NB4 (cell line): Measurements from ENCODE around the gene PLA2G2D.

Source experiments
- DNase-seq: peaks from one replicate; pipeline ENCODE4 v3.0.0; 2010; ENCODE audit warnings: low read depth
- H3K4me3 ChIP-seq: one replicate; pipeline ENCODE4 v1.5.1; 2011; ENCODE audit warnings: mild to moderate bottlenecking, low read depth, low read length, moderate library complexity
- MYC ChIP-seq: IDR thresholded peaks from 2 replicates; pipeline ENCODE4 v1.6.1; 2011; ENCODE audit warnings: low read depth, low read length
- POLR2A ChIP-seq: IDR thresholded peaks from 2 replicates; pipeline ENCODE4 v1.6.1; 2011; ENCODE audit warnings: mild to moderate bottlenecking; ENCODE audit not compliant: insufficient read length; ENCODE audit errors: extremely low read depth
- TF ChIP-seq, protein P1 (sequence below): IDR thresholded peaks from 2 replicates; pipeline ENCODE4 v1.6.1; 2011; ENCODE audit warnings: low read depth, low read length
- TF ChIP-seq, protein P2 (sequence below): IDR thresholded peaks from one replicate; pipeline ENCODE4 v1.5.1; 2012; ENCODE audit warnings: low read depth, low read length

Gene PLA2G2D

DNA sequence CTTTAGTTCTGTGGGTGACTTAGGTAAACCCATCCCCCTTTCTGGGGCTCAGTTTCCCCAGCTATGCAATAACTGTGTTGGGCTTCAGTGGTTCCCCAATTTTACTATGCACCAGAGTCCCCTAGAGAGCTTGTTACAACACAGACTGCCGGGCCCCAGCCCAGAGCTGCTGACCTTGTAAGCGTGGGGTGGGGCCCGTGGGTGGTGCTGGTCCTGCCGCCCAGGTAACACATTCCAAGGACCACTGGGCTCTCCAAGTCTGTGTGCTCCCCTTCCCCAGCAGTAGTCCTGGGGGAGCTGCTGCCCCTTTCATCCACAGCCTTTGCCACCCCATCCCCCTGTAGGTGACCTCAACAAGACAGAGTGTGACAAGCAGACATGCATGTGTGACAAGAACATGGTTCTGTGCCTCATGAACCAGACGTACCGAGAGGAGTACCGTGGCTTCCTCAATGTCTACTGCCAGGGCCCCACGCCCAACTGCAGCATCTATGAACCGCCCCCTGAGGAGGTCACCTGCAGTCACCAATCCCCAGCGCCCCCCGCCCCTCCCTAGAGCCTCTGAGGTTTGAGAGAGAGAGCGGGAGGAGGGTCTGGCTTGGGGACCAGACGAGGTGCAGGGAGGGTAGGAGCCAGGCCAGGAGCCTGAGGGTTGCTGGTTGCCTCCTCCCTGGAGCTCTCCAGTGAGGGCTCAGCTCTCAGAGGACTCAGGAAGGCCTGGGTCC is 28.7 kb upstream of the PLA2G2D start:
- TF ChIP-seq, protein P1, sequence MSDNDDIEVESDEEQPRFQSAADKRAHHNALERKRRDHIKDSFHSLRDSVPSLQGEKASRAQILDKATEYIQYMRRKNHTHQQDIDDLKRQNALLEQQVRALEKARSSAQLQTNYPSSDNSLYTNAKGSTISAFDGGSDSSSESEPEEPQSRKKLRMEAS, result no peak
- TF ChIP-seq MYC (no peak), POLR2A (no peak)
- TF ChIP-seq, protein P2, sequence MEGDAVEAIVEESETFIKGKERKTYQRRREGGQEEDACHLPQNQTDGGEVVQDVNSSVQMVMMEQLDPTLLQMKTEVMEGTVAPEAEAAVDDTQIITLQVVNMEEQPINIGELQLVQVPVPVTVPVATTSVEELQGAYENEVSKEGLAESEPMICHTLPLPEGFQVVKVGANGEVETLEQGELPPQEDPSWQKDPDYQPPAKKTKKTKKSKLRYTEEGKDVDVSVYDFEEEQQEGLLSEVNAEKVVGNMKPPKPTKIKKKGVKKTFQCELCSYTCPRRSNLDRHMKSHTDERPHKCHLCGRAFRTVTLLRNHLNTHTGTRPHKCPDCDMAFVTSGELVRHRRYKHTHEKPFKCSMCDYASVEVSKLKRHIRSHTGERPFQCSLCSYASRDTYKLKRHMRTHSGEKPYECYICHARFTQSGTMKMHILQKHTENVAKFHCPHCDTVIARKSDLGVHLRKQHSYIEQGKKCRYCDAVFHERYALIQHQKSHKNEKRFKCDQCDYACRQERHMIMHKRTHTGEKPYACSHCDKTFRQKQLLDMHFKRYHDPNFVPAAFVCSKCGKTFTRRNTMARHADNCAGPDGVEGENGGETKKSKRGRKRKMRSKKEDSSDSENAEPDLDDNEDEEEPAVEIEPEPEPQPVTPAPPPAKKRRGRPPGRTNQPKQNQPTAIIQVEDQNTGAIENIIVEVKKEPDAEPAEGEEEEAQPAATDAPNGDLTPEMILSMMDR, result no peak
- H3K4me3 ChIP-seq, result no peak overlapping the region
- DNase-seq, result no peak

DNA sequence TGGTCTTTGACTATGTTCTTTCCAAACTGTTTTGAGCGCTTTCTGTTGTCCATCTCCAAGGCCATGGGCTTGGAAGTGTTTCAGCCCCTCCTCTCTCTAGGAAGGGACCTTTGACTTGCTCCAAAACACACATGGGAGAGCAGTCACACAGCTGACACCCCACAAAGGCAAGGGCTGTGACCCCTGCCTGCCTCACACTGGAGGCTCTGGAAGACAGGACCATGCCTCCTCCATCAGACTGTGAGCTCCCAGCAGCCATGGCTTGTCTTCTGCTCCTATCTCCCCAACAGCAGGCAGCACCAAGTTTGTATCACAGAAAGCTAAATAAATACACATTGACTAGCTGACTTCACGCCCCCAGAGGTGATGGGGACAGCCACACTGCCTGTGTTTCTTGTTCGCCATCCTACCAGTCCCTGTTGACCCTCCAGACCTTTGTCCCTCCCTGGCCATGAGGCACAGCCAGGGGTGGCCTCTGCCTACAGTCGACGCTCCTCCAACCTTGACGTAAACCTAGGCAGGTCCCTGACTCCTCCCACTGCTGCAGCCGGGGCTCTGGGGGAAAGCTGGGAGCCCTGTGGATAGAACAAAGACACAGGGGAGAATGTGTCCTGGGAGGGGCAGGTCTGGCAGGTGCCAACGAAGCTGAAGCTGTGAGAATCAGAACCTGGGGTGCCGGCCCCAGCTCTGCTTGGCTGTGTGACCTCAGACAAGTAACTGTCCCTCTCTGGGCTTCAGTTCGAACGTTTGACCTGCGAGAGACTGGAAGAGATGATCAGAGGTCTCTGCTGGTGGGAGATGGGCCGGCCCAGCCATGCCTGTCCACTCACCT is 24.6 kb upstream of the PLA2G2D start:
- no peak for TF ChIP-seq POLR2A
- TF ChIP-seq MYC, result no peak
- TF ChIP-seq, protein P2, result no peak
- TF ChIP-seq, protein P1, result no peak
- no peak for DNase-seq
- H3K4me3 ChIP-seq, result no peak overlapping the region

DNA sequence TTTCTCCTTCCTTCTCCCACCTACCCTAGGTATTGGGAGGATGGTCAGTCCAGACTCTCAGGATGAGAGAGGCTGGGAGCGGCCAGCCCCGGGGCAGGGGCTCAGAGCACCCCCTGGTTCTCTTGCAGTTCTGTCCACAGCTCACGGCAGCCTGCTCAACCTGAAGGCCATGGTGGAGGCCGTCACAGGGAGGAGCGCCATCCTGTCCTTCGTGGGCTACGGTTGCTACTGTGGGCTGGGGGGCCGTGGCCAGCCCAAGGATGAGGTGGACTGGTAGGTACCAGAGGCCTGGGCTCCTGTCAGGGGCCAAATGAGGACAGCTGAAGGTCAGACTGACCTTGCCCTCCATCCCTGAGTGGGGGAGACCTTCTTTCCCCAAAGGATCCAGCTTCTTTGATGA is 24.0 kb upstream of the PLA2G2D start:
- H3K4me3 ChIP-seq, result no peak overlapping the region
- TF ChIP-seq, protein P2, result no peak
- TF ChIP-seq, protein P1, result no peak
- no peak for TF ChIP-seq MYC
- TF ChIP-seq POLR2A, result no peak

DNA sequence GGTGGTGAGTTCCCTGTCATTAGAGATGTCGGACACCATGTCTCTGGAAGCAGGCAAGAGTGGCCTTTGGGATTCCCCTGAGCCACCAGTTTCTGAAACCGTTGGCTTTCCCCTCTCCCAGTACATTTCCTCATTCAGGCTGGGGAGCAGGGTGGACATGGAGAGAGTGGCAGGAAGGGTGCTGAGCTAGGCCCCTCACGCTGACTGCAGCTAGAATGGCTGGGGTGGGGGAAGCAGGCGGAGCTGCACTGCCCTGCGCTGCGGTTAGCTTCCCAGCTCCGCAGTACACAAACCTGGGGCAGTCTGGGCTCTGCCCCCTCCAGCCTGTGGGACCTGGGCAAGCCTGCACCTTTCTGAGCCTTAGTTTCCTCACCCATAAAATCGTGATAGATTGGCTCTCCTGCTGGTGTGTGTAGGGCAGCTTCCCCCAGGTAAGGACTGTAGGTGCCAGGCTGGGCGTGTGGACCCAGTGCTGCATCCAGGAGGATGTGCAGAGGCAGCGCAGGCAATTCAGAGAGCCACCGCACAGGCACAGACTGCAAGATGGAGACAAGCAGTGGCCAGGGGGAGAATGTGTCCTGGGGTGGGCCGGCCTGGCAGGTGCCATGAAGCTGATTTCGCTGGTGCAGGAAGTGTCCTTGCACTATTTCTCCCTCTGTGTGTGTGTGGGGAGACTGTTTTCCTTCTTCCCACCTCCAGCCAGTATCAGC is 22.8 kb upstream of the PLA2G2D start:
- no peak for DNase-seq
- H3K4me3 ChIP-seq, result no peak overlapping the region
- TF ChIP-seq, protein P2, result no peak
- TF ChIP-seq MYC, result no peak
- TF ChIP-seq POLR2A, result no peak
- TF ChIP-seq, protein P1, result no peak

More for the DNA sequence above, 24.0 kb upstream of the PLA2G2D start:
- no peak for DNase-seq

DNA sequence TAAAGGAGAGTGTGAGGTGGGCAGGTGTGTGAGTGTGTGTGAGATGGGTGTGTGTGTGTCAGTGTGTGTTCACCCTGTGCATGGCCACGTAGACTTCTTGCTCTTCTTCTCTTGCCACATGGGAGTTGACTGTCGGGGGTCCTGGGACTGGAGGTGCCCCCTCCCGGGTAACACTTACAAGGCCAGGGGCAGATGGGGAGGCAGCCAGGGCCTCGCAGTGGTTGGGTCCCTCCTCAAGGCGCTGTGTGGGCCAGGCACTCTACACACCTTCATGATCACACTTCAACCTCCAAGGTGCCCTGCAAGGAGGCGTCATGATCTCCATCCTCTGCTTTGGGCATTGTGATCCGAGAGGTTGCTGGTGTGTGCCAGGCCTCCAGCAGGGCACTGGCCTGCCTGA is 22.1 kb upstream of the PLA2G2D start:
- no peak overlapping the region for H3K4me3 ChIP-seq
- TF ChIP-seq POLR2A (no peak), MYC (no peak)
- TF ChIP-seq, protein P2, result no peak
- TF ChIP-seq, protein P1, result no peak
- no peak for DNase-seq
